Lower lobe of right lung (tissue), 2 donors: ENCODE measurements around the gene MCOLN2. TPM values are rescaled to one million over a fixed set of nuclear protein-coding genes. Genes with fewer than 3 reads are reported as not detected.
"Not testable (repeated sequence)": the region's sequence is repeated elsewhere in the genome, so short reads cannot be mapped to it uniquely, and the experiment has no call there.

ENCODE experiments used
- ATAC-seq, 2 donors: fragments of 200-7000 bp; cut with Tn5 transposase; one replicate each; pipeline ENCODE4 v1.9.1; 2020 to 2022; ENCODE audit warnings: mild to moderate bottlenecking in 2 of 2, moderate library complexity in 2 of 2
- DNase-seq: peaks from one replicate; pipeline ENCODE4 v3.0.0-alpha.2; 2020
- H3K27ac ChIP-seq: fragments of 200-600 bp; one replicate; pipeline ENCODE4 v1.8.0; 2022
- H3K27me3 ChIP-seq: fragments of 200-600 bp; one replicate; pipeline ENCODE4 v1.8.0; 2022; ENCODE audit warnings: low read depth
- H3K36me3 ChIP-seq: fragments of 200-600 bp; one replicate; pipeline ENCODE4 v1.8.0; 2022; ENCODE audit warnings: mild to moderate bottlenecking
- H3K4me1 ChIP-seq: fragments of 200-600 bp; one replicate; pipeline ENCODE4 v1.8.0; 2022
- H3K4me3 ChIP-seq: fragments of 200-600 bp; one replicate; pipeline ENCODE4 v1.8.0; 2022; ENCODE audit warnings: mild to moderate bottlenecking
- H3K9me3 ChIP-seq: fragments of 200-600 bp; one replicate; pipeline ENCODE4 v1.8.0; 2022
- intact Hi-C: fragments of 100-400 bp; cut with DNase I; formaldehyde crosslinking; loops from one replicate; pipeline ENCODE4 v1.11.0; 2022
- total RNA-seq: library from RNA; stranded (reverse); fragmentation: NEBNext Ultra II Directional; extraction: Animal tissue kit (Norgen Biotek cat#: 25700); gene quantifications from one replicate; pipeline ENCODE4 v1.2.1, GENCODE V29; 2021
- TF ChIP-seq, protein P1 (sequence below): fragments of 200-600 bp; IDR thresholded peaks from one replicate; pipeline ENCODE4 v1.8.0; 2022; ENCODE audit warnings: antibody characterized with exemption, mild to moderate bottlenecking
- donor health status: DM: no; HTN: yes; CAD: no; lungs with severe emphysema.

MCOLN2 gene
- total RNA-seq, 1 donor from 2014 or later: 5.1 TPM

DNA sequence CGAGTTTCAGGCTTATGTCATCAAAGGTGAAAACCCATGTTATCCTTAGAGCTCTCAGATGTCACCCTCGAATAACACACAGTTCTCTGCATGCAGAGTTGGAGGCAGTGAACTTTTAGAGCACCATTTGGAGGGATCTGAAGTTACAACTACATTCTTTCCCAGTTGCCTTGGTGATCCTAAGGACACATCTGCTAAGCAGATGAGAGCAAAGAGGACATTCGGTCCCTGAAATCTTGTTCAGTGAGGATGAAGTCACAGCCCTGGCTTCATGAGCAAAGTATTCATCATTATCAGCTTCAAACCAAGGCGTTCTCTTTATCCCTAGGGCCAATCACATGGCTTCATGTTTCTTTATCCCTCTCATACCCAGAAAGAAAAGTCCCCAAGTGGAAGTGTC lies 23.1 kb upstream of the MCOLN2 start:
- Histone ChIP-seq H3K4me1 (no peaks in the 10 kb centered on the region), H3K27ac (no peak overlapping the region), H3K27me3 (no peaks in the 10 kb centered on the region), H3K4me3 (no peak overlapping the region), H3K36me3 (no peaks in the 10 kb centered on the region), H3K9me3 (no peaks in the 10 kb centered on the region)
- no peak for ATAC-seq
- DNase-seq: no peak
- TF ChIP-seq, protein P1, sequence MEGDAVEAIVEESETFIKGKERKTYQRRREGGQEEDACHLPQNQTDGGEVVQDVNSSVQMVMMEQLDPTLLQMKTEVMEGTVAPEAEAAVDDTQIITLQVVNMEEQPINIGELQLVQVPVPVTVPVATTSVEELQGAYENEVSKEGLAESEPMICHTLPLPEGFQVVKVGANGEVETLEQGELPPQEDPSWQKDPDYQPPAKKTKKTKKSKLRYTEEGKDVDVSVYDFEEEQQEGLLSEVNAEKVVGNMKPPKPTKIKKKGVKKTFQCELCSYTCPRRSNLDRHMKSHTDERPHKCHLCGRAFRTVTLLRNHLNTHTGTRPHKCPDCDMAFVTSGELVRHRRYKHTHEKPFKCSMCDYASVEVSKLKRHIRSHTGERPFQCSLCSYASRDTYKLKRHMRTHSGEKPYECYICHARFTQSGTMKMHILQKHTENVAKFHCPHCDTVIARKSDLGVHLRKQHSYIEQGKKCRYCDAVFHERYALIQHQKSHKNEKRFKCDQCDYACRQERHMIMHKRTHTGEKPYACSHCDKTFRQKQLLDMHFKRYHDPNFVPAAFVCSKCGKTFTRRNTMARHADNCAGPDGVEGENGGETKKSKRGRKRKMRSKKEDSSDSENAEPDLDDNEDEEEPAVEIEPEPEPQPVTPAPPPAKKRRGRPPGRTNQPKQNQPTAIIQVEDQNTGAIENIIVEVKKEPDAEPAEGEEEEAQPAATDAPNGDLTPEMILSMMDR: no peak
- intact Hi-C loops: no loop called here

DNA sequence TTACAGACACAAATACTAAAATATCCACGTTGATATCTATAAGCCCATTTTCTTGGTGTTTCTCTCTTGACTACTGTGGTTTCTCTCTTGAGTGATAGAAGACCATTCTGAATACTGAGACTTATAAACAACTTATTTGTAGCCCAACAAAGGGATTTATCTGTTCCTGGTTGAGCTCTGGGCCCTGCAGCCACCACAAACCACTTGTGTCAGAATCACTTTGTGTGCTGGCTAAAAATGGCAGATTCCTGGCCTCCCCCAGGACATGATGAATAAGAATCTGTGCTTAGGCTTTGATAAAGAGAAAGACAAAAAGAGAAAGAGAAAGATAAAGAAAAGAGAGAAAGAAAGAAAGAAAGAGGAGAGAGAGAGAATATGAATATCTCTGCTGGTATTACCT lies 18.9 kb upstream of the MCOLN2 start:
- no peaks in the 10 kb centered on the region for H3K9me3 ChIP-seq
- DNase-seq (no peak), ATAC-seq (no peak)
- no peaks in the 10 kb centered on the region for H3K4me1 ChIP-seq
- no peaks in the 10 kb centered on the region for H3K27me3 ChIP-seq
- H3K36me3 ChIP-seq: no peaks in the 10 kb centered on the region
- H3K4me3 ChIP-seq: no peak overlapping the region
- intact Hi-C loops: no loop called here
- TF ChIP-seq, protein P1: no peak
- no peak overlapping the region for H3K27ac ChIP-seq

DNA sequence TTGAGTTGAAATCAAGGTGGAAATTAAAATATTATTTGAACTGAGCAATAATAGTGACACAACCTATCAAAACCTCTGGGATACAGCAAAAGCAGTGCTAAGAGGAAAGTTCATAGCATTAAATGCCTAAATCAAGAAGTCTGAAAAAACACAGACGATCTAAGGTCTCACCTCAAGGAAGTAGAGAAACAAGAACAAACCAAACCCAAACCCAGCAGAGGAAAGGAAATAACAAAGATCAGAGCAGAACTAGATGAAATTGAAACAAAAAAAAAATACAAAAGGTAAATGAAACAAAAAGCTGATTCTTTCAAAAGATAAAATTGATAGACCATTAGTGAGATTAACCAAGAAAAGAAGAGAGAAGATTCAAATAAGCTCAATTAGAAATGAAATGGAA lies 8.7 kb upstream of the MCOLN2 start:
- DNase-seq, H3K27me3 ChIP-seq, H3K4me1 ChIP-seq, H3K27ac ChIP-seq, H3K9me3 ChIP-seq, intact Hi-C loops, ATAC-seq, H3K4me3 ChIP-seq, H3K36me3 ChIP-seq: not testable (repeated sequence)

DNA sequence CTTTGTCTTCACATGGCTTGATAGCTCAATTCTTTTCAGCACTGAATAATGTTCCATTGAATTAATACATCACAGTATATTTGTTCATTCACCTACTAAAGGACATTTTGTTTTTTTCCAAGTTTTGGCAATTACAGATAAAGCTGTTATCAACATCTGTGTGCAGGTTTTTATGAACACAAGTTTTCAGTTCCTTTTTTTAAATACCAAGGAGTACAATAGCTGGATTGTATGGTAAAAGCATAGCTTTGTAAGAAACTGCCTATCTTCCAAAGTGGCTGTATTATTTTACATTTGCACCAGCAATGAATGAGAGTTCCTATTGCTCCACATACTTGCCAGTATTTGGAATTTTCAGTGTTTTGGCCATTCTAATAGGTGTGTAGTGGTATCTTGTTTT lies 4.8 kb upstream of the MCOLN2 start:
- TF ChIP-seq, protein P1: no peak
- intact Hi-C loops: no loop called here
- H3K4me1 ChIP-seq: peaks cover 22% of the 10 kb centered on the region
- H3K36me3 ChIP-seq: no peaks in the 10 kb centered on the region
- ATAC-seq: no peak
- no peak overlapping the region for H3K4me3 ChIP-seq
- no peak for DNase-seq
- H3K27me3 ChIP-seq: peaks cover 25% of the 10 kb centered on the region
- no peak overlapping the region for H3K27ac ChIP-seq
- no peaks in the 10 kb centered on the region for H3K9me3 ChIP-seq

DNA sequence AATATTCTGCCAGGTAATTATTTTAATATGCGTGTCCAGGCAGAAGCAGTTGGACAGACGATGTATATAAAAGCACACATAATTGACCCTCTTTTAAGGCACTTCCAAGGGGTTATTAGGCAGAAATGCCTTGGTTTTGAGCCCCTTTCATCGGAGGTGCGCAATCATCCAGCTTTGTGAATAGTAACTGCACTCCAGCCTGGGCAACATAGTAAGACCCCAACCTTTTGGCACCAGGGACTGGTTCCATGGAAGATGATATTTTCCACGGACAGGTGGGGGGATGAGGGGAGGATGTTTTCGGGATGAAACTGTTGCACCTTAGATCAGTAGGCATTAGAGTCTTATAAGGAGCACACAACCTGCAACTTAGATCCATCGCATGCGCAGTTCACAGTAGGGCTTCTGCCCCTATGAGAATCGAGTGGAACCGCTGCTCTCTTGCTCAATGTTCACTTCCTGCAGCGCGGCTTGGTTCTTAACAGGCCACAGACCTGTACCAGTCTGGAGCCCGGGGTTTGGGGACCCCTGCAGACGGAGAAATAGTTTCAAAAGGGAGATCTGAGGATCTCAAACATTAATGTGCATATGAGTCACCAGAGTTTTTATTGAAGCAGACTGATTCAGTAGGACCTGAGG lies 1.8 kb upstream of the MCOLN2 start:
- H3K36me3 ChIP-seq: no peaks in the 10 kb centered on the region
- ATAC-seq (no peak), DNase-seq (no peak)
- H3K4me3 ChIP-seq: peak overlapping the region; percentile 67
- intact Hi-C loops: no loop called here
- H3K9me3 ChIP-seq: no peaks in the 10 kb centered on the region
- H3K27ac ChIP-seq: no peak overlapping the region
- peaks cover 36% of the 10 kb centered on the region for H3K27me3 ChIP-seq
- H3K4me1 ChIP-seq: peaks cover 27% of the 10 kb centered on the region
- TF ChIP-seq, protein P1: no peak

DNA sequence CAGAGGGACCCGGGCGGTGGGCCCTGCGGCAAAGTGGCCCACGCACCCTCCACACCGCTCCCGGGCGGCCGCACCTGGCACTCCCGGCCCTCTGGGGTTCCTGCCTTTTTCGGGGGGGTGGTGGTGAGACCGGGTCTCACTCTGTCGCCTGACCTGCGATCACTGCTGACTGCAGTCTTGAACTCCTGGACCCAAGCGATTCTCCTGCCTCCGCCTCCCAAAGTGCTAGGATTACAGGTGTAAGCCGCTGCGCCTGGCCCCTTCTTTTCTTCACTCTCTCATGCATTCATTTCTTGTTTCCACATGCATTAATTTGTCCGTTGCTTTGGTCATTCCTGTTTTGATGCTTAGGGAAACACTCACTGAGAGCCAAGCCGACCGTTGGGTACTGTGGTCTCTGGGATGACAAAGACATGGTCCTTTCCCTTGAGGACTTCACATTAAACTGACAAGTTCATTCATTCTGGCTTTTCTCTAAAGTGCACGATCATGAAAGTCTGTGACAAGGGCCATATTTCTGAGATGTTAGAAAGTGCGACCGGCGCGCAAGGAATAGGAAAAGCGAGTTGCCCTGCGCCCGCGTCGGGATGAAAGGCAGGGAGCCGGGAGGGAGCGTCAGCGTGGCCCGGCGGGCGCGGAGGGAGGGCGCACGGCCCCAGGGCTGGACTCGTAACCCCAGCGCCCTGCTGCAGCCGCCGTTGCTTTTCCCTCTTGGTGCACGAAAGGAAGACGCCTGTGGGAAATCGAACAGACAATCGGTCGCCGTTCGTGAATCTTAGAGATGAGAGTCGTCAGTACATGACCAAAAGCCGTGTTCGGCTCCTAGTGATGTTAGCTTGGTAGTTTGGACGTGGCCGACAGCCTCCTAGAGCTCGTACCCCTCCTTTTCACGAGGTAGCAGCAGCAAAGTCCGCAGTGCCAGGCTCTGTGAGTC lies 1.0 kb upstream of the MCOLN2 start:
- peaks cover 27% of the 10 kb centered on the region for H3K4me1 ChIP-seq
- ATAC-seq (peak; percentile 58 to 61), DNase-seq (no peak)
- no peaks in the 10 kb centered on the region for H3K9me3 ChIP-seq
- no peak overlapping the region for H3K27ac ChIP-seq
- intact Hi-C loops: no loop called here
- H3K4me3 ChIP-seq: peak overlapping the region; percentile 67
- TF ChIP-seq, protein P1: no peak
- H3K36me3 ChIP-seq: no peaks in the 10 kb centered on the region
- peaks cover 36% of the 10 kb centered on the region for H3K27me3 ChIP-seq
